HepG2 (cell line): ENCODE results near the gene RPTOR. TPM values are rescaled to one million over a fixed set of nuclear protein-coding genes. Genes with fewer than 3 reads are reported as not detected.

ENCODE experiments used
- NFATC3 ChIP-seq: sonication (generic); formaldehyde crosslinking; IDR thresholded peaks from 2 replicates; pipeline ENCODE4 v1.5.1; 2020; ENCODE audit warnings: mild to moderate bottlenecking, missing genetic modification reagents
- NONO ChIP-seq, 2 experiments: fragments of 450-650 bp in 1 of 2; sonication (generic) in 1 of 2; formaldehyde crosslinking in 1 of 2; IDR thresholded peaks in 1 of 2; conservative IDR thresholded peaks in 1 of 2; 2 replicates each; pipeline versions ENCODE4 v1.6.1 to v1.8.0; 2017 to 2022; ENCODE audit warnings: mild to moderate bottlenecking in 1 of 2, missing genetic modification reagents in 1 of 2, moderate library complexity in 1 of 2
- SRSF4 ChIP-seq: fragments of 200-400 bp; formaldehyde crosslinking; IDR thresholded peaks from one replicate; pipeline ENCODE4 v1.6.1; 2018; ENCODE audit warnings: mild to moderate bottlenecking, low read depth, low read length, moderate library complexity; ENCODE audit not compliant: poor library complexity, severe bottlenecking
- ZNF235 ChIP-seq: sonication (generic); formaldehyde crosslinking; IDR thresholded peaks from 2 replicates; pipeline ENCODE4 v1.8.1; 2023; ENCODE audit warnings: mild to moderate bottlenecking, missing genetic modification reagents, borderline replicate concordance
- ZNF329 ChIP-seq: sonication (generic); formaldehyde crosslinking; IDR thresholded peaks from 2 replicates; pipeline ENCODE4 v1.9.0; 2021; ENCODE audit warnings: low read depth, mild to moderate bottlenecking, missing genetic modification reagents
- ZNF766 ChIP-seq: sonication (generic); formaldehyde crosslinking; IDR thresholded peaks from 2 replicates; pipeline ENCODE4 v1.5.0; 2020; ENCODE audit warnings: missing genetic modification reagents, borderline replicate concordance
- ZNF788 ChIP-seq: sonication (generic); formaldehyde crosslinking; IDR thresholded peaks from 2 replicates; pipeline ENCODE4 v1.5.0; 2020; ENCODE audit warnings: mild to moderate bottlenecking, missing genetic modification reagents, borderline replicate concordance
- polyA plus RNA-seq, 8 experiments: library from polyadenylated mRNA; depleted of rRNA in 3 of 8; stranded (reverse) in 7 of 8; unstranded in 1 of 8; fragments of >200 nt; fragmentation: Illumina TruSeq in 4 of 8; extraction: Trizol in 4 of 8; gene quantifications; 2 replicates each; pipeline versions ENCODE4 v1.2.1 to v1.2.3, GENCODE V29; 2011 to 2016; ENCODE audit warnings: low read depth in 4 of 8, missing spikeins in 1 of 8, mixed read lengths in 1 of 8; ENCODE audit not compliant: insufficient read depth in 1 of 8
- total RNA-seq, 5 experiments: library from RNA; depleted of rRNA; stranded (reverse); fragments of >200 nt; fragmentation: Illumina TruSeq; extraction: Trizol; gene quantifications; 2 replicates each; pipeline ENCODE4 v1.2.3, GENCODE V29; 2016; ENCODE audit warnings: low read depth in 1 of 5
- TF ChIP-seq, protein P1 (sequence below): sonication (generic); formaldehyde crosslinking; IDR thresholded peaks from 2 replicates; pipeline ENCODE4 v1.8.0; 2022; ENCODE audit warnings: missing genetic modification reagents, mild to moderate bottlenecking, borderline replicate concordance
- TF ChIP-seq, protein P2 (sequence below): sonication (generic); formaldehyde crosslinking; IDR thresholded peaks from 2 replicates; pipeline ENCODE4 v1.4.0; 2020; ENCODE audit warnings: missing genetic modification reagents
- TF ChIP-seq, protein P3 (sequence below): sonication (generic); formaldehyde crosslinking; conservative IDR thresholded peaks from 2 replicates; pipeline ENCODE4 v1.4.0; 2020; ENCODE audit warnings: mild to moderate bottlenecking, missing genetic modification reagents, moderate library complexity
- TF ChIP-seq, protein P4 (sequence below): sonication (generic); formaldehyde crosslinking; IDR thresholded peaks from 2 replicates; pipeline ENCODE4 v1.9.0; 2021; ENCODE audit warnings: missing genetic modification reagents, mild to moderate bottlenecking, borderline replicate concordance
- TF ChIP-seq, protein P5 (sequence below): sonication (generic); formaldehyde crosslinking; IDR thresholded peaks from 2 replicates; pipeline ENCODE4 v1.9.0; 2021; ENCODE audit warnings: missing genetic modification reagents, borderline replicate concordance

The RPTOR gene
- total and polyA plus RNA-seq, 2 of the 13 experiments (the other 11 are each of a cell fraction or from before 2014, with no cell fraction given) = 6.6 to 25.3 TPM

DNA sequence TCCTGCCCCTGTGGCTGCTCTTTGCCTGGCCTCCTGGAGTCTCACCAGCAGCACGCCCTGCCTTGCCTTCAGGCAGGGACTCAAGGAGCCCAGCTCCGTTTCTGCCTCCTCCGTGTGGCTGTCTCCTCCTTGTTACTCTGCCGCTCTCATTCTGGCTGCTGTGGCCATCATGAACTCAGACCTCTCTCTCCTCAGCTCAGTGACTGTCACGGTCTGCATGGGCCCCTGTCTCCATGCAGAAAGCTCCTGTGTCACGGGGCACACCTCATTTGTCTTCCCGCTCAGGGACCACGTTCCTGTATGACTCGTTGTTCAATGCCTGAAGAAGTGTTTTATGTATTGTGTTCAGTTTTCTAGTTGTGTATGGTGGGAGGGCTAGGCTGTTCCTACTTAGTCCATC is 25.3 kb downstream of the RPTOR start (continued):
- TF ChIP-seq SRSF4 (no peak), ZNF235 (no peak), ZNF766 (CRISPR knock-in tag) (no peak), ZNF329 (no peak), ZNF788 (no peak), NONO (IDR thresholded peaks at IDR 0.05) (no peak), NONO (CRISPR knock-in tag; conservative IDR thresholded peaks at IDR 0.05) (no peak), NFATC3 (CRISPR knock-in tag) (no peak)
- TF ChIP-seq, protein P1, sequence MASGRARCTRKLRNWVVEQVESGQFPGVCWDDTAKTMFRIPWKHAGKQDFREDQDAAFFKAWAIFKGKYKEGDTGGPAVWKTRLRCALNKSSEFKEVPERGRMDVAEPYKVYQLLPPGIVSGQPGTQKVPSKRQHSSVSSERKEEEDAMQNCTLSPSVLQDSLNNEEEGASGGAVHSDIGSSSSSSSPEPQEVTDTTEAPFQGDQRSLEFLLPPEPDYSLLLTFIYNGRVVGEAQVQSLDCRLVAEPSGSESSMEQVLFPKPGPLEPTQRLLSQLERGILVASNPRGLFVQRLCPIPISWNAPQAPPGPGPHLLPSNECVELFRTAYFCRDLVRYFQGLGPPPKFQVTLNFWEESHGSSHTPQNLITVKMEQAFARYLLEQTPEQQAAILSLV (CRISPR knock-in tag) = no peak
- TF ChIP-seq, protein P2, sequence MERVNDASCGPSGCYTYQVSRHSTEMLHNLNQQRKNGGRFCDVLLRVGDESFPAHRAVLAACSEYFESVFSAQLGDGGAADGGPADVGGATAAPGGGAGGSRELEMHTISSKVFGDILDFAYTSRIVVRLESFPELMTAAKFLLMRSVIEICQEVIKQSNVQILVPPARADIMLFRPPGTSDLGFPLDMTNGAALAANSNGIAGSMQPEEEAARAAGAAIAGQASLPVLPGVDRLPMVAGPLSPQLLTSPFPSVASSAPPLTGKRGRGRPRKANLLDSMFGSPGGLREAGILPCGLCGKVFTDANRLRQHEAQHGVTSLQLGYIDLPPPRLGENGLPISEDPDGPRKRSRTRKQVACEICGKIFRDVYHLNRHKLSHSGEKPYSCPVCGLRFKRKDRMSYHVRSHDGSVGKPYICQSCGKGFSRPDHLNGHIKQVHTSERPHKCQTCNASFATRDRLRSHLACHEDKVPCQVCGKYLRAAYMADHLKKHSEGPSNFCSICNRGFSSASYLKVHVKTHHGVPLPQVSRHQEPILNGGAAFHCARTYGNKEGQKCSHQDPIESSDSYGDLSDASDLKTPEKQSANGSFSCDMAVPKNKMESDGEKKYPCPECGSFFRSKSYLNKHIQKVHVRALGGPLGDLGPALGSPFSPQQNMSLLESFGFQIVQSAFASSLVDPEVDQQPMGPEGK (CRISPR knock-in tag) = no peak
- TF ChIP-seq, protein P3, sequence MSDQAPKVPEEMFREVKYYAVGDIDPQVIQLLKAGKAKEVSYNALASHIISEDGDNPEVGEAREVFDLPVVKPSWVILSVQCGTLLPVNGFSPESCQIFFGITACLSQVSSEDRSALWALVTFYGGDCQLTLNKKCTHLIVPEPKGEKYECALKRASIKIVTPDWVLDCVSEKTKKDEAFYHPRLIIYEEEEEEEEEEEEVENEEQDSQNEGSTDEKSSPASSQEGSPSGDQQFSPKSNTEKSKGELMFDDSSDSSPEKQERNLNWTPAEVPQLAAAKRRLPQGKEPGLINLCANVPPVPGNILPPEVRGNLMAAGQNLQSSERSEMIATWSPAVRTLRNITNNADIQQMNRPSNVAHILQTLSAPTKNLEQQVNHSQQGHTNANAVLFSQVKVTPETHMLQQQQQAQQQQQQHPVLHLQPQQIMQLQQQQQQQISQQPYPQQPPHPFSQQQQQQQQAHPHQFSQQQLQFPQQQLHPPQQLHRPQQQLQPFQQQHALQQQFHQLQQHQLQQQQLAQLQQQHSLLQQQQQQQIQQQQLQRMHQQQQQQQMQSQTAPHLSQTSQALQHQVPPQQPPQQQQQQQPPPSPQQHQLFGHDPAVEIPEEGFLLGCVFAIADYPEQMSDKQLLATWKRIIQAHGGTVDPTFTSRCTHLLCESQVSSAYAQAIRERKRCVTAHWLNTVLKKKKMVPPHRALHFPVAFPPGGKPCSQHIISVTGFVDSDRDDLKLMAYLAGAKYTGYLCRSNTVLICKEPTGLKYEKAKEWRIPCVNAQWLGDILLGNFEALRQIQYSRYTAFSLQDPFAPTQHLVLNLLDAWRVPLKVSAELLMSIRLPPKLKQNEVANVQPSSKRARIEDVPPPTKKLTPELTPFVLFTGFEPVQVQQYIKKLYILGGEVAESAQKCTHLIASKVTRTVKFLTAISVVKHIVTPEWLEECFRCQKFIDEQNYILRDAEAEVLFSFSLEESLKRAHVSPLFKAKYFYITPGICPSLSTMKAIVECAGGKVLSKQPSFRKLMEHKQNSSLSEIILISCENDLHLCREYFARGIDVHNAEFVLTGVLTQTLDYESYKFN (CRISPR knock-in tag) = no peak
- TF ChIP-seq, protein P4, sequence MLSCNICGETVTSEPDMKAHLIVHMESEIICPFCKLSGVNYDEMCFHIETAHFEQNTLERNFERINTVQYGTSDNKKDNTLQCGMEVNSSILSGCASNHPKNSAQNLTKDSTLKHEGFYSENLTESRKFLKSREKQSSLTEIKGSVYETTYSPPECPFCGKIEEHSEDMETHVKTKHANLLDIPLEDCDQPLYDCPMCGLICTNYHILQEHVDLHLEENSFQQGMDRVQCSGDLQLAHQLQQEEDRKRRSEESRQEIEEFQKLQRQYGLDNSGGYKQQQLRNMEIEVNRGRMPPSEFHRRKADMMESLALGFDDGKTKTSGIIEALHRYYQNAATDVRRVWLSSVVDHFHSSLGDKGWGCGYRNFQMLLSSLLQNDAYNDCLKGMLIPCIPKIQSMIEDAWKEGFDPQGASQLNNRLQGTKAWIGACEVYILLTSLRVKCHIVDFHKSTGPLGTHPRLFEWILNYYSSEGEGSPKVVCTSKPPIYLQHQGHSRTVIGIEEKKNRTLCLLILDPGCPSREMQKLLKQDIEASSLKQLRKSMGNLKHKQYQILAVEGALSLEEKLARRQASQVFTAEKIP (CRISPR knock-in tag) = no peak
- TF ChIP-seq, protein P5, sequence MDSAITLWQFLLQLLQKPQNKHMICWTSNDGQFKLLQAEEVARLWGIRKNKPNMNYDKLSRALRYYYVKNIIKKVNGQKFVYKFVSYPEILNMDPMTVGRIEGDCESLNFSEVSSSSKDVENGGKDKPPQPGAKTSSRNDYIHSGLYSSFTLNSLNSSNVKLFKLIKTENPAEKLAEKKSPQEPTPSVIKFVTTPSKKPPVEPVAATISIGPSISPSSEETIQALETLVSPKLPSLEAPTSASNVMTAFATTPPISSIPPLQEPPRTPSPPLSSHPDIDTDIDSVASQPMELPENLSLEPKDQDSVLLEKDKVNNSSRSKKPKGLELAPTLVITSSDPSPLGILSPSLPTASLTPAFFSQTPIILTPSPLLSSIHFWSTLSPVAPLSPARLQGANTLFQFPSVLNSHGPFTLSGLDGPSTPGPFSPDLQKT (CRISPR knock-in tag) = no peak
